Measurements from ENCODE around the gene TEAD2. TPM values are rescaled to one million over a fixed set of nuclear protein-coding genes. Genes with fewer than 3 reads are reported as not detected.
"Not testable (repeated sequence)": the region's sequence is repeated elsewhere in the genome, so short reads cannot be mapped to it uniquely, and the experiment has no call there.

The TEAD2 gene
- total RNA-seq, 1 experiment from 2014 or later = 36.8 TPM

DNA sequence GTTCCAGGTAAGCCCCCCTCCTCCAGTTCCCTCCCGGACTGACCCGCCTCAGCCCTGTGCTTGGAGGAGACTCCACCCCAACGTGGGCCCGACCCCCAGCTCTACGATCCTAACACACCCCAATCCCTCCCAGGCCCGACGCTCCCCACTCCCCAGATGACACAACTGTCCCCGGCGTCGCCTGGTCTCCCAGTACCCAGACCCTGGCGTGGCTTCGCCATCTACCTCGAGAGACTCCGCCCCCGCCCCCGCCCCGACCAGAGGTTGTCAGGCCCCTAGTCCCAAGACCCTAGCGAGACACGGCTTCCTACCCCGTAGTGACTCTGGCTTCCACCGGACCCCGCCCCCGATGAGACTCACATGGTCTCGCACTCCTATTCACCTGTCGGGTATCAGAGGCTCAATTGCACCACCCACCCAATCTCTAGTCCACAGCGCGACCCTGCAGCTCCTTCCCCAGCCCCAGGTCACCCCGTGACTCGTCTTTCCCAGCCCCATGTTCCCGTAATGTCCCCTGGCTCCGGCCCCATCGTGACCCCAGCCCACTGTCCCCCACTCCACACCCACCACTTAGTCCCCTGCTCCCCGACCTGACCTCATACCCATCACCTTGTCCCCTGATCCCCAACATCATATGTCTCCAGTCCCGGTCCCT lies 24.1 kb downstream of the TEAD2 start:
- DNase-seq (ENCODE audit: low read depth) = no peak
- in situ Hi-C loops (cut with HindIII; ENCODE audit: low pct_unique_long_range_greater_than_20kb, low sequenced_read_pairs) = no loop called here

DNA sequence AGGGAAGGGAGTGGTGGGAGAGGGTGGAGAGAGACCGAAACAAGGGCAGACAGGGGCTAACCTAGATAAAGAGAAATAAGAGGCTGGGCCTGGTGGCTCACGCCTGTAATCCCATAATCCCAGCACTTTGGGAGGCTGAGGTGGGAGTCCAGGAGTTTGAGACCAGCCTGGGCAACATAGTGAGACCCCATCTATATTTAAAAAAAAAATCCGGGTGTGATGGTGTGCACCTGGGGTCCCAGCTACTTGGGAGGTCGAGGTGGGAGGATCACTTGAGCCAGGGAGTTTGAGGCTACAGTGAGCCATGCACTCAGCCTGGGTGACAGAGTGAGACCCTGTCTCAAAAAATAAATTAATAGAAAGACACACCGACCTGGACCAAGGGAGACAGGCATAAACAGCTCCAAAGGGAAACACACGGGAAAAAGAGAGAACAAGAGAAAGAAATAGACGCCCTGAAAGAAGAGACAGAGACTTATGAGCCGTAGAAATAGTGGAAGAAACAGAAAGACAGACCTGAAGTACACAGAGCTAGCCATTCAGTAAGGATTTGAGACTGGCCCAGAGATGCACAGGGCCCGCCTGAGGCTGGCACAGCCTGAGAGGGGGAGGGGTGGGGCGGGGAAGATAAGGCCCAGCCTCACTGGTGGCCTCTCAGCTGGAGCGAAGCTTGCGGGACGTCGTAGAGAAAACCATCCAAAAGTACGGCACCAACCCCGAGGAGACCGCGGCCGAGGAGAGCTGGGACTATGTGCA lies 24.8 kb downstream of the TEAD2 start:
- no peak for DNase-seq (ENCODE audit: low read depth)
- in situ Hi-C loops (cut with HindIII; ENCODE audit: low pct_unique_long_range_greater_than_20kb, low sequenced_read_pairs) = no loop called here

DNA sequence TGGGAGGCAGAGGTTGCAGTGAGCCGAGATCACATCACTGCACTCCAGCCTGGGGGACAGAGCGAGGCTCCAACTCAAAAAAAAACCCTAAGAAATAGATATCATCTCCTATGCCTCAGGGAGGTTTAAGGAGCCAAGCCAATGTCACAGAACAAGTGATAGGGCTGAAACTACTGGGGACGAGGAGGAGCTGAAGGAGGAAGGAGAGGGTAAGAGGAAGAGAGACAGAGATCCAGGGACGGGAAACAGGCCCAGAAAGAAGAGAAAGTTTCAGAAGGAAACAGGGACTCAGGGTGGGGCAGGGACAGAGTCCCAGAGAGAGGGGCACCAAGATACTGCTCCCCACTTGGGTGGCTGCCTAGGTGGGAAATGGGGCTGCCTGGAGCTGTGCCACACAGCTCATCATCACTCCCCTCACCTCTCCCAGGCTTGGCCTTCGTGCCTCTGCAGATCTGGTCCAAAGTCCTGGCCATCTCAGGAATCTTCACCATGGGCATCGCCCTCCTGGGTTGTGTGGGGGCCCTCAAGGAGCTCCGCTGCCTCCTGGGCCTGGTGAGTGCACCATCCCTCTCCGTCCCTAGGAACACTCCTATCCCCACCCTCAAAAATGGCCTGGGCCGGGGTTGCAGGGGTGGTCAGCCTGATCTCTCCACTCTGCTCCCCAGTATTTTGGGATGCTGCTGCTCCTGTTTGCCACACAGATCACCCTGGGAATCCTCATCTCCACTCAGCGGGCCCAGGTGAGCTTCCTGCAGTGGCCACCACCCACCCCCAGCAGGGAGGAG lies 25.5 kb downstream of the TEAD2 start:
- in situ Hi-C loops (cut with HindIII; ENCODE audit: low pct_unique_long_range_greater_than_20kb, low sequenced_read_pairs) = no loop called here

GRCh38 chr19:49335784-49336481 lies 26.3 kb downstream of the TEAD2 start:
- DNase-seq (ENCODE audit: low read depth) = no peak
- in situ Hi-C loops (cut with HindIII; ENCODE audit: low pct_unique_long_range_greater_than_20kb, low sequenced_read_pairs) = no loop called here

More for the DNA sequence above, 25.5 kb downstream of the TEAD2 start:
- no peak for DNase-seq (ENCODE audit: low read depth)

DNA sequence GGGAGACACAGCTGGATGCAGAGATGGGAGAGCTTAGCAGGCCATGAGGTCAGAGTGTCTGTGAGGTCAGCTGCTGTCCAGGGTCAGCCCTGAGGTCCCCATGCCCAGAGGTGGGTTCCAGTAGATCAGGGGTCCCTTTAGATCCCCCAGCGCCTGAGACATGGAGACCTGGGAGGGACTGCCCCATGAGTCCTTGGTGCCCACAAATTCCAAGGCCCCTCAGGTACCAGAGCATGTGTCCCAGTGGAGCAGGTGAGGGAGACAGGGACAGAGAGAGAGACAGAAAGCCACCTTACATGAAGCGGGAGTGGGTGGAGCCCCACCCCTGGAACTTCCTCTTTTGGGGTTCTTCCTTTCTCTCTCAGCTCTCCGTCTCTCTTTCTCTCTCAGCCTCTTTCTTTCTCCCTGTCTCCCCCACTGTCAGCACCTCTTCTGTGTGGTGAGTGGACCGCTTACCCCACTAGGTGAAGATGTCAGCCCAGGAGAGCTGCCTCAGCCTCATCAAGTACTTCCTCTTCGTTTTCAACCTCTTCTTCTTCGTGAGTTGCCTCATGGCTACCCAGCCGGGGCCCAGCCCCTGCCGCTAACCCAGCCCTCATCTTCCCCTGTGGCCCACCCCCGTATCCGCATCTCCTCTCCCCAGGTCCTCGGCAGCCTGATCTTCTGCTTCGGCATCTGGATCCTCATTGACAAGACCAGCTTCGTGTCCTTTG lies 27.0 kb downstream of the TEAD2 start, which contains the start of gene CD37:
Gene CD37, plus strand, starts transcription at position 336 of the 713 bp plus-strand sequence. Its CDS starts 135 bp downstream, at position 471.
- in situ Hi-C loops (cut with HindIII; ENCODE audit: low pct_unique_long_range_greater_than_20kb, low sequenced_read_pairs) = no loop called here
- DNase-seq (ENCODE audit: low read depth) = no peak

GRCh38 chr19:49333811-49334288 lies 28.4 kb downstream of the TEAD2 start:
- no peak for DNase-seq (ENCODE audit: low read depth)
- in situ Hi-C loops (cut with HindIII; ENCODE audit: low pct_unique_long_range_greater_than_20kb, low sequenced_read_pairs) = no loop called here

- no peak for DNase-seq (ENCODE audit: low read depth)
- in situ Hi-C loops (cut with HindIII; ENCODE audit: low pct_unique_long_range_greater_than_20kb, low sequenced_read_pairs) = no loop called here
Measured at GRCh38 chr19:49333418-49333805, 28.8 kb downstream of the TEAD2 start.

GRCh38 chr19:49332691-49333417 lies 29.4 kb downstream of the TEAD2 start:
- DNase-seq (ENCODE audit: low read depth); in situ Hi-C loops (cut with HindIII; ENCODE audit: low pct_unique_long_range_greater_than_20kb, low sequenced_read_pairs): not testable (repeated sequence)

GRCh38 chr19:49331616-49332055 lies 30.6 kb downstream of the TEAD2 start:
- DNase-seq (ENCODE audit: low read depth) = peak; percentile 93
- in situ Hi-C loops (cut with HindIII; ENCODE audit: low pct_unique_long_range_greater_than_20kb, low sequenced_read_pairs) = no loop called here

DNA sequence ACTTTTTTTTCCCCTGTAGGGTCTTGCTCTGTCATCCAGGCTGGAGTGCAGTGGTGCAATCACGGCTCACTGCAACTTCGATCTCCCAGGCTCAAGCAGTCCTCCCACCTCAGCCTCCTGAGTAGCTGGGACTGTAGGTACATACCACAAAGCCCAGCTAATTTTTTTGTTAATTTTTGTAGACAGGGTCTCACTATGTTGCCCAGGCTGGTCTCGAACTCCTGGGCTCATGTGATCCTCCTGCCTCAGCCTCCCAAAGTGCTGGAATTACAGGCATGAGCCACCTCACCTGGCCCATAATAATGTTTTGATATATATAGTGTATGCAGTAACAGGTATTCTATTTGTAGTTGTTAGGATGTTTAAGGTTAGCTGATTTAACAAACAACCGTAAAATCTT lies 31.0 kb downstream of the TEAD2 start:
- DNase-seq (ENCODE audit: low read depth); in situ Hi-C loops (cut with HindIII; ENCODE audit: low pct_unique_long_range_greater_than_20kb, low sequenced_read_pairs): not testable (repeated sequence)

DNA sequence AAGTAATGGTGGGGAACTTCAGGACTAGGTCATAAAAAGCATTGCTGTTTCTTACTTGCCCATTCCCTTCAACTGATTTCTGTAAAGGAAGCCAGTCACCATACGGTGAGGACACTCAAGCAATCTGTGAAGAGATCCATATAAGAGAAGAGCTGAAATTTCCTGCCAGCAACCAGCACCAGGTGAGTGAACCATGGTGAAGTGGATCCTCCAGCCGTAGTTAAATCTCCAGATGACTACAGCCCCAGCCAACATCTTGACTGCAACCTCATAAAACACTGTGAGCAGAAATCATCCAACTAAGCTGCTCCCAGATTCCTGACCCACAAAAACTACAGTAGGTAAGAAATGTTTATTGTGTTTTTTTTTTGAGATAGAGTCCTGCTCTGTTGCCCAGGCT lies 33.5 kb downstream of the TEAD2 start:
- no peak for DNase-seq (ENCODE audit: low read depth)
- in situ Hi-C loops (cut with HindIII; ENCODE audit: low pct_unique_long_range_greater_than_20kb, low sequenced_read_pairs) = no loop called here

DNA sequence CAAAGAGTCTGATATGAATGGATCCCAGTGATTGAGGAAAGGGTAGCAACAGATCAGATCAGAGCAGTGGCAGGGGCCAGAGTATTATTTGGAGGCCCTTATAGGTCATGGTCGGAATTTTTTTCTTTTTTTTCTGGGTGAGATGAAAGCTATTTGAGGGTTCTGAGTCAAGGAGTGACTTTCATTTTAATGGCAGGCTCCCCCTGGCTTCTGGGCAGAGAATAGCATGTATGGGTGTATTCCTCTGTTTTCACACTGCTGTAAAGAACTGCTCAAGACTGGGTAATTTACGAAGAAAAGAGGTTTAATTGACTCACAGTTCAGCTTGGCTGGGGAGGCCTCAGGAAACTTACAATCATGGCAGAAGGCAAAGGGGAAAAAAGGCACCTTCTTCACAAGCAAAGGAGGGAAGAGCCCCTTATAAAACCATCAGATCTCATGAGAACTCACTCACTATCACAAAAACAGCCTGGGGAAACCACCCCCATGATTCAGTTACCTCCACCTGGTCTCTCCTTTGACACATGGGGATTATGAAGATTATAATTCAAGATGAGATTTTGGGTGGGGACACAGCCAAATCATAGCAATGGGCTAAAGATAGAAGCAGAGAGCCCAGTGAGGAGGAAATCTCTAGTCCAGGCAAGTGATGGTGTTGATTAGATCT lies 34.2 kb downstream of the TEAD2 start:
- no peak for DNase-seq (ENCODE audit: low read depth)
- in situ Hi-C loops (cut with HindIII; ENCODE audit: low pct_unique_long_range_greater_than_20kb, low sequenced_read_pairs) = no loop called here

DNA sequence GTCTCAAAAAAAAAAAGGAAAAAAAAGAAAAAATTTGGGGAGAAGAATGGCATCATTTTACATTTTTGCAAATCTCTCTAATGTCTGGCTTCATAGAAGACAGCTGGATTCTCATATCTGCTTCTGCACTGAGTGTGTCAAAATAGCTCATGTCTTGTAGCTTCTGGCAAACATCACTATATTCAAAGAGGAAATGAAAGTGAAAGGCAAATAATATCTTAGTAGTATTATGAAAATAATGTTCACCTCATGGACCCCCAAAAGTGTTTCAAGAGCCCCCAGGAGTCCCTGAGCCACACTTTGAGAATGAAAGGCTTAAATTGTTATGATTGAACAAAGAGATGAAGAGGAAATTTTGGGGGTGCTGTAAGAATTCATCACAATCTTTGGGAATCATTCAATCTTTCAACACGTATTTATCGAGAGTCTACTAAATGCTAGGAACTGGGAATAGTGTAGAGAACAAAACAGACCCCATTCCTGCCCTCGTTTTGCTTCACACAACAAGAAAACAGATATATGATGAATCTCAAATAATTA lies 36.0 kb downstream of the TEAD2 start:
- in situ Hi-C loops (cut with HindIII; ENCODE audit: low pct_unique_long_range_greater_than_20kb, low sequenced_read_pairs) = no loop called here
- no peak for DNase-seq (ENCODE audit: low read depth)

GRCh38 chr19:49325756-49326155 lies 36.5 kb downstream of the TEAD2 start:
- in situ Hi-C loops (cut with HindIII; ENCODE audit: low pct_unique_long_range_greater_than_20kb, low sequenced_read_pairs); DNase-seq (ENCODE audit: low read depth): not testable (repeated sequence)

DNA sequence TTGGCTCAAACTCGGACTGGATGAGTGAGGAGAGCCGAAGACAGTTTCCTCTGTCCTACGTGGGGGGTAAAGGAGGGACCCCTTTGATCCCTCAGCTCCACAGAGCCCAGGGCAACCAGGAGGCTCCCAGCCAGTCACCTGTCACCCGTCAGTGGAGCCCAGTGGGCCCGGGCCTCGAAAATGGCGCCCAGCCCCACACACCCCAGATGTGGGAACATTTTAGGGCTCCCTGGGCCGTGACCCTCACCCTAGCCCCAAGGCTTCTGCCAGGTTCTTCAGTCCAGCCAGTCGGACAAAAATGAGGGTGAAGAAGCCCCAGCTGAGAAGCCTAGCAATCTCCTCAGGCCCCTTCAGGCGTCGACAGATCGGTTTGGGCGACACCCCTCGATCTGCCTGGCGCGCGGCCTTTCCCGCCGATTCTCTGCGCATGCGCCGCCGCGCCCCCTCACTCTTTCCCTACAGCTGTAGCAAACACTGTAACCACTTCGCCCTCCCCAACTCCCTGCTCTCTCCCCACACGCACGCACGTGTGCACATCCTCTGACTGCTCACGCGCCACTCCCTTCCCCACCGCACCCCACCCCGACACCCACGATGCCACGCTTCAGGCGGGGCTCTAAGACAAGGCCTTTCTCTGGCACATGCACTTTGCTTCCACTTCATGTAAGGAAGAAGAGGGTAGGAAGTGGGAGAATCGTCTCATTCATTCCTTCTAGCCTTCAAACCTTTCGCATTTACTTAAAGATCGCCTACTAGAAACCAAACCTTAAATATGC lies 37.2 kb downstream of the TEAD2 start, which contains the start of gene SLC6A16:
Gene SLC6A16, minus strand, starts transcription at position 391 of the 776 bp plus-strand sequence. CDS start 13,844 bp downstream, outside the sequence.
- in situ Hi-C loops (cut with HindIII; ENCODE audit: low pct_unique_long_range_greater_than_20kb, low sequenced_read_pairs) = no loop called here
- DNase-seq (ENCODE audit: low read depth) = no peak

Measured in Caki2 (cell line).